ENCODE results near the gene PCED1A. TPM values are rescaled to one million over a fixed set of nuclear protein-coding genes. Genes with fewer than 3 reads are reported as not detected.

Gene PCED1A
- total and polyA plus RNA-seq, 2 of the 8 experiments (the other 6 are each of a cell fraction or from before 2014, with no cell fraction given) = 13.4 to 18.9 TPM

DNA sequence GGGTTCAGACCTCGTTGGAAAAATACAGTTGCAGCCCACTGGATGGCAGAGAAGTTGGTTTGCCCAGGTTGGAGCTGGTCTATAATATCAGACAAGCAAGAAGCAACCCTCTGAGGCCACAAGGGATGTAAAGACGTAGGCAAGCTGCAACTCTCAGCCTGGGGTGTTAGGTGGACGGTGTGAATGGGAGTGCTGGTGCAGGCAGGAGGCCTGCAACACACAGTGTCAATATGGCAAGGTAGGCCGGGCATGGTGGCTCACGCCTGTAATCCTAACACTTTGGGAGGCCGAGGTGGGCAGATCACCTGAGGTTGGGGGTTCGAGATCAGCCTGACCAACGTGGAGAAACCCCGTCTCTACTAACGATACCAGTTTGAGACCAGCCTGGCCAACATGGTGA lies 10.6 kb upstream of the PCED1A start:
- H3K36me3 ChIP-seq (ENCODE audit: control insufficient read depth in 2 of 4, insufficient read depth in 4 of 4, low read length in 3 of 4) = no peaks in the 10 kb centered on the region
- WGBS, 2 experiments (ENCODE audit: extremely low coverage in 1 of 2, insufficient coverage in 1 of 2, insufficient read length in 1 of 2, insufficient replicate concordance in 2 of 2, low coverage in 1 of 2, low lambda C conversion rate in 2 of 2, missing lambda C conversion rate in 1 of 2) = 90% methylated on average over 10 of the region's 10 CpGs; no CpG with 5 or more reads in 1 of the 2 experiments
- H3K4me2 ChIP-seq (ENCODE audit: insufficient read depth in 1 of 2, low read depth in 2 of 2, low read length in 2 of 2) = no peak overlapping the region
- no peak overlapping the region for H2BK15ac ChIP-seq (ENCODE audit: low read length)
- no peak overlapping the region for H2BK120ac ChIP-seq (replicated peaks; ENCODE audit: low read depth, low read length)
- H2BK12ac ChIP-seq (ENCODE audit: low read depth, low read length) = no peak overlapping the region
- DNase-seq (ENCODE audit: low read depth in 1 of 2, low spot score in 2 of 2) (no peak), FAIRE-seq (no peak)
- no peak overlapping the region for H2AFZ ChIP-seq (ENCODE audit: low read length)
- no peak overlapping the region for H3K9ac ChIP-seq (replicated peaks in 1 of 4; ENCODE audit: extremely low read depth in 1 of 4, low read depth in 3 of 4, low read length in 3 of 4)
- no peaks in the 10 kb centered on the region for H4K20me1 ChIP-seq (replicated peaks in 1 of 2; ENCODE audit: control insufficient read depth in 1 of 2, insufficient read depth in 2 of 2, low read length in 2 of 2)
- H2BK5ac ChIP-seq (ENCODE audit: low read depth, low read length) = no peak overlapping the region
- no peaks in the 10 kb centered on the region for H3K79me2 ChIP-seq (ENCODE audit: control insufficient read depth in 1 of 2, insufficient read depth in 2 of 2, low read length in 2 of 2)
- H4K5ac ChIP-seq (ENCODE audit: insufficient read length, low read depth, low read length) = no peak overlapping the region
- no peak overlapping the region for H4K91ac ChIP-seq (replicated peaks; ENCODE audit: insufficient read length, low read length)
- POLR2A ChIA-PET (ENCODE audit: partially characterized antibody) = interaction anchor here (0.6 to 1.5 kb wide), 3 partner anchors 10 to 113 kb away, joined by 3 to 7 read pairs (median 5); partner anchors contain the start of genes PCED1A and VPS16
- no peak overlapping the region for H3K18ac ChIP-seq (ENCODE audit: extremely low read depth, low read length)
- no peaks in the 10 kb centered on the region for H3K27me3 ChIP-seq (replicated peaks in 1 of 4; ENCODE audit: control insufficient read depth in 3 of 4, extremely low read depth in 1 of 4, insufficient read depth in 3 of 4, low read length in 3 of 4)
- no peaks in the 10 kb centered on the region for H3K79me1 ChIP-seq (ENCODE audit: low read depth, low read length)
- no peak overlapping the region for H3K23ac ChIP-seq (ENCODE audit: insufficient read length)
- H2BK20ac ChIP-seq (ENCODE audit: low read length) = no peak overlapping the region
- H3K4me1 ChIP-seq (replicated peaks in 1 of 4; ENCODE audit: control insufficient read depth in 3 of 4, insufficient read depth in 4 of 4, low read length in 3 of 4) = peaks cover 0 to 4% (median 0%) of the 10 kb centered on the region in 4 experiments; a peak in 3 of 7 replicates
- no peak overlapping the region for H3K56ac ChIP-seq (replicated peaks; ENCODE audit: insufficient read length, low read depth, low read length)
- no peak overlapping the region for H3K4ac ChIP-seq (replicated peaks; ENCODE audit: insufficient read length, low read depth, low read length)
- H4K8ac ChIP-seq (ENCODE audit: extremely low read depth, insufficient read depth, low read length) = no peak overlapping the region
- CTCF ChIA-PET (ENCODE audit: partially characterized antibody) = interaction anchor here (0.9 to 5.4 kb wide), 16 partner anchors 9 to 180 kb away, joined by 3 to 94 read pairs (median 7); partner anchors contain the start of genes PCED1A, TMEM239 and VPS16
- H3K4me3 ChIP-seq (ENCODE audit: extremely low read depth in 1 of 4, insufficient read depth in 2 of 4, low read depth in 3 of 4, low read length in 4 of 4) = no peak overlapping the region
- no peak overlapping the region for H3K14ac ChIP-seq (ENCODE audit: insufficient read length)
- H3K27ac ChIP-seq (ENCODE audit: low read depth, low read length) = no peak overlapping the region
- H3K23me2 ChIP-seq (ENCODE audit: low read depth, low read length) = no peaks in the 10 kb centered on the region
- no peaks in the 10 kb centered on the region for H3K9me3 ChIP-seq (ENCODE audit: insufficient read depth in 2 of 2, low read depth in 1 of 2, low read length in 1 of 2)
- no peak overlapping the region for H2AK5ac ChIP-seq (ENCODE audit: low read depth, low read length)
- TF ChIP-seq, protein P1, sequence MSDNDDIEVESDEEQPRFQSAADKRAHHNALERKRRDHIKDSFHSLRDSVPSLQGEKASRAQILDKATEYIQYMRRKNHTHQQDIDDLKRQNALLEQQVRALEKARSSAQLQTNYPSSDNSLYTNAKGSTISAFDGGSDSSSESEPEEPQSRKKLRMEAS (IDR thresholded peaks at IDR 0.05) = no peak
- no peak for TF ChIP-seq CHD1 (IDR thresholded peaks at IDR 0.05; ENCODE audit: low read depth, low read length)
- no peak for TF ChIP-seq SP4 (IDR thresholded peaks at IDR 0.05; ENCODE audit: low read length)
- TF ChIP-seq EGR1 (IDR thresholded peaks at IDR 0.05; ENCODE audit: borderline replicate concordance, low read depth, low read length) = no peak
- TF ChIP-seq RFX5 (IDR thresholded peaks at IDR 0.05; ENCODE audit: borderline replicate concordance, low read depth, low read length) = no peak
- TF ChIP-seq CBX5 (IDR thresholded peaks at IDR 0.05; ENCODE audit: low read depth, low read length) = no peak
- TF ChIP-seq PHF8 (conservative IDR thresholded peaks at IDR 0.05; ENCODE audit: low read depth, low read length) = no peak
- no peak for TF ChIP-seq TCF12 (IDR thresholded peaks at IDR 0.05; ENCODE audit: low read depth, low read length)
- no peak for TF ChIP-seq CREB1 (IDR thresholded peaks at IDR 0.05)
- TF ChIP-seq BCL11A (IDR thresholded peaks at IDR 0.05; ENCODE audit: low read depth in 2 of 2, low read length in 2 of 2) = no peak
- TF ChIP-seq GABPA (IDR thresholded peaks at IDR 0.05; ENCODE audit: borderline replicate concordance, insufficient read depth, low read length) = no peak
- no peak for TF ChIP-seq RAD21 (IDR thresholded peaks at IDR 0.05 in 1 of 2, conservative IDR thresholded peaks at IDR 0.05 in 1 of 2; ENCODE audit: low read depth in 2 of 2, low read length in 2 of 2)
- no peak for TF ChIP-seq KDM4A (IDR thresholded peaks at IDR 0.05; ENCODE audit: low read depth, low read length, severe bottlenecking)

All from H1 (cell line).